Measurements from ENCODE around the gene INSM1. TPM values are rescaled to one million over a fixed set of nuclear protein-coding genes. Genes with fewer than 3 reads are reported as not detected.

INSM1 gene
- total and polyA plus RNA-seq, 2 donors (not counting 3 experiments of a cell fraction or from before 2014, with no cell fraction given): not detected

- no peaks in the 10 kb centered on the region for H3K27me3 ChIP-seq (ENCODE audit: control insufficient read depth in 2 of 2, insufficient read depth in 2 of 2, low read length in 2 of 2)
- no peak overlapping the region for H3K27ac ChIP-seq (ENCODE audit: insufficient read depth, low read depth, low read length)
- H3K4me2 ChIP-seq (ENCODE audit: insufficient read depth, low read length): no peak overlapping the region
- H3K79me2 ChIP-seq (ENCODE audit: control insufficient read depth, insufficient read depth, low read length): no peaks in the 10 kb centered on the region
- H2AFZ ChIP-seq (ENCODE audit: low read depth, low read length): no peak overlapping the region
- FAIRE-seq (no peak), DNase-seq (ENCODE audit: low read depth, low spot score) (no peak)
- BruUV-seq (replicated peaks): no TSS peak
- TF ChIP-seq MAX (IDR thresholded peaks at IDR 0.05; ENCODE audit: insufficient read depth, insufficient read length) (no peak), MYC (IDR thresholded peaks at IDR 0.05; ENCODE audit: low read depth, low read length) (no peak), POLR2A (IDR thresholded peaks at IDR 0.05; ENCODE audit: low read depth, low read length) (no peak), GATA2 (IDR thresholded peaks at IDR 0.05; ENCODE audit: insufficient read depth, insufficient read length, low read depth, low read length) (no peak), FOS (IDR thresholded peaks at IDR 0.05; ENCODE audit: borderline replicate concordance, insufficient read depth, low read length) (no peak), CTCF (IDR thresholded peaks at IDR 0.05; ENCODE audit: extremely low read depth in 1 of 2, insufficient read depth in 1 of 2, low read depth in 1 of 2, low read length in 2 of 2) (no peak), EZH2 (IDR thresholded peaks at IDR 0.05; ENCODE audit: borderline replicate concordance, low read depth, low read length, severe bottlenecking) (no peak), JUN (IDR thresholded peaks at IDR 0.05; ENCODE audit: borderline replicate concordance, insufficient read depth, insufficient read length, low read depth) (no peak), POLR2AphosphoS5 (IDR thresholded peaks at IDR 0.05; ENCODE audit: insufficient read depth, low read depth, low read length) (no peak)
- H3K9ac ChIP-seq (replicated peaks; ENCODE audit: extremely low read depth, insufficient read depth, low read length): no peak overlapping the region
- no peaks in the 10 kb centered on the region for H4K20me1 ChIP-seq (replicated peaks; ENCODE audit: control insufficient read depth, extremely low read depth, insufficient read depth, low read length)
- POLR2A ChIA-PET: no interaction called here
- H3K4me1 ChIP-seq (ENCODE audit: control insufficient read depth, extremely low read depth, insufficient read depth, low read length): peaks cover 6% of the 10 kb centered on the region
- CTCF ChIA-PET: no interaction called here
- H3K9me1 ChIP-seq (replicated peaks; ENCODE audit: control insufficient read depth, extremely low read depth, insufficient read depth, low read length): no peaks in the 10 kb centered on the region
- H3K36me3 ChIP-seq (ENCODE audit: control insufficient read depth in 2 of 2, extremely low read depth in 1 of 2, insufficient read depth in 2 of 2, low read length in 2 of 2): peaks cover 0 to 2% of the 10 kb centered on the region in 2 experiments
- intact Hi-C loops (cut with micrococcal nuclease) (loop anchor here (10.0 kb wide), 1 partner anchor 51 kb away; the partner anchor contains the start of gene INSM1), dilution Hi-C loops (cut with MboI; ENCODE audit: extremely low pct_ligation_motif_present, low sequenced_read_pairs) (no loop called here)
- H3K4me3 ChIP-seq (replicated peaks in 1 of 3; ENCODE audit: insufficient read depth in 1 of 3, low read depth in 1 of 3, low read length in 3 of 3): no peak overlapping the region
- no peaks in the 10 kb centered on the region for H3K9me3 ChIP-seq (replicated peaks; ENCODE audit: control insufficient read depth, insufficient read depth, low read length)
These were observed 47.4 kb downstream of the INSM1 start for GRCh38 chr20:20415321-20415720.

All from endothelial cell of umbilical vein (primary cell).